GM19035 (cell line): Measurements from ENCODE around the gene RTP1.
A peak's percentile ranks its signal among the peaks of the same experiment; 100 is the strongest.
"Not testable (repeated sequence)": the region's sequence is repeated elsewhere in the genome, so short reads cannot be mapped to it uniquely, and the experiment has no call there.

Experiments used
- ATAC-seq: cut with Tn5 transposase; IDR thresholded peaks from one replicate; pipeline ENCODE4 v1.9.1; 2021; ENCODE audit not compliant: unreplicated experiment

RTP1 gene

GRCh38 chr3:187197335-187197649, at the start of gene RTP1:
RTP1 (plus strand) TSS chr3:187197486; CDS start chr3:187197516, 30 bp downstream.
- no peak for ATAC-seq

GRCh38 chr3:187150186-187150585, 47.1 kb upstream of the RTP1 start:
- ATAC-seq: no peak

- ATAC-seq: no peak
These were observed 46.7 kb upstream of the RTP1 start for GRCh38 chr3:187150599-187150998.

GRCh38 chr3:187161556-187161955, 35.7 kb upstream of the RTP1 start:
- ATAC-seq: no peak

GRCh38 chr3:187162265-187162953, 34.9 kb upstream of the RTP1 start:
- ATAC-seq: no peak

GRCh38 chr3:187165144-187165543, 32.1 kb upstream of the RTP1 start:
- ATAC-seq: no peak

- no peak for ATAC-seq
These were observed 30.5 kb upstream of the RTP1 start for GRCh38 chr3:187166750-187167149.

- ATAC-seq: no peak
These were observed 29.5 kb upstream of the RTP1 start for GRCh38 chr3:187167777-187168176.

GRCh38 chr3:187169231-187169960, 27.9 kb upstream of the RTP1 start:
- ATAC-seq: no peak

GRCh38 chr3:187170911-187171310, 26.4 kb upstream of the RTP1 start:
- not testable (repeated sequence) for ATAC-seq

GRCh38 chr3:187172929-187173328, 24.4 kb upstream of the RTP1 start:
- no peak for ATAC-seq

GRCh38 chr3:187181454-187182170, 15.7 kb upstream of the RTP1 start:
- no peak for ATAC-seq

- no peak for ATAC-seq
These were observed 13.9 kb upstream of the RTP1 start for GRCh38 chr3:187183210-187183862.

- ATAC-seq: no peak
These were observed 13.4 kb upstream of the RTP1 start for GRCh38 chr3:187183903-187184302.

- ATAC-seq: no peak
These were observed 11.5 kb upstream of the RTP1 start for GRCh38 chr3:187185759-187186158.

- peak; percentile 19 for ATAC-seq
These were observed 10.9 kb upstream of the RTP1 start for GRCh38 chr3:187186375-187186774.

- peak; percentile 54 for ATAC-seq
These were observed 10.4 kb upstream of the RTP1 start for GRCh38 chr3:187186801-187187421.

- ATAC-seq: no peak
These were observed 8.4 kb upstream of the RTP1 start for GRCh38 chr3:187188931-187189330.

- no peak for ATAC-seq
These were observed 6.0 kb upstream of the RTP1 start for GRCh38 chr3:187191271-187191670.

- ATAC-seq: no peak
These were observed 4.1 kb upstream of the RTP1 start for GRCh38 chr3:187193181-187193580.
